Activated T-cell treated with anti-CD3 and anti-CD28 coated beads, Interleukin-2, amount 50 U/mL, for 72 hours (primary cell): Measurements from ENCODE around the gene E2F3. TPM values are rescaled to one million over a fixed set of nuclear protein-coding genes. Genes with fewer than 3 reads are reported as not detected.
"Not testable (repeated sequence)": the region's sequence is repeated elsewhere in the genome, so short reads cannot be mapped to it uniquely, and the experiment has no call there.

Source experiments
- ATAC-seq, 2 donors: fragments of 150-1000 bp; cut with Tn5 transposase; replicated peaks in 1 of 2; 2 replicates each; pipeline ENCODE4 v1.10.0; 2021; ENCODE audit warnings: moderate library complexity in 2 of 2, mild to moderate bottlenecking in 1 of 2
- DNase-seq, 2 donors: peaks; one replicate each; pipeline ENCODE4 v3.0.0; 2021 to 2022; ENCODE audit warnings: mixed read lengths in 1 of 2
- H3K27ac Mint-ChIP-seq: one replicate; pipeline ENCODE4 v1.8.0; 2022; ENCODE audit warnings: mild to moderate bottlenecking, moderate library complexity, mixed read lengths
- H3K27me3 Mint-ChIP-seq: one replicate; pipeline ENCODE4 v1.8.0; 2022; ENCODE audit warnings: low read depth, mixed read lengths
- H3K36me3 Mint-ChIP-seq, 2 donors: one replicate each; pipeline ENCODE4 v1.8.0; 2022; ENCODE audit warnings: mixed read lengths in 2 of 2, mild to moderate bottlenecking in 1 of 2; ENCODE audit not compliant: insufficient read depth in 2 of 2
- H3K4me1 Mint-ChIP-seq: one replicate; pipeline ENCODE4 v1.8.0; 2022; ENCODE audit warnings: low read depth, mixed read lengths
- H3K4me3 Mint-ChIP-seq, 2 donors: one replicate each; pipeline ENCODE4 v1.8.0; 2022; ENCODE audit warnings: mild to moderate bottlenecking in 2 of 2, mixed read lengths in 2 of 2, moderate library complexity in 2 of 2
- H3K9me3 Mint-ChIP-seq, 2 donors: one replicate each; pipeline ENCODE4 v1.8.0; 2022; ENCODE audit warnings: mixed read lengths in 2 of 2
- total RNA-seq, 2 donors: library from RNA; stranded (reverse); gene quantifications; one replicate each; pipeline ENCODE4 v1.2.3, GENCODE V29; 2022

The E2F3 gene
- total RNA-seq, 2 donors from 2014 or later: 17.5 to 18.0 TPM

- DNase-seq (no peak), ATAC-seq (peak in 1 of 2 donors; percentile 42)
- Mint-ChIP-seq H3K4me1 (peaks cover 20% of the 10 kb centered on the region), H3K9me3 (no peaks in the 10 kb centered on the region), H3K36me3 (peaks cover 6 to 21% of the 10 kb centered on the region in 2 donors), H3K27me3 (no peaks in the 10 kb centered on the region), H3K4me3 (no peak overlapping the region), H3K27ac (peak overlapping the region; percentile 9)
Measured at GRCh38 chr6:20444786-20445271, 43.1 kb downstream of the E2F3 start.

- Mint-ChIP-seq H3K4me3 (no peak overlapping the region), H3K9me3 (no peaks in the 10 kb centered on the region), H3K27me3 (no peaks in the 10 kb centered on the region), H3K4me1 (peaks cover 20% of the 10 kb centered on the region), H3K36me3 (peaks cover 5 to 17% of the 10 kb centered on the region in 2 donors), H3K27ac (no peak overlapping the region)
- DNase-seq (no peak), ATAC-seq (no peak)
Measured at GRCh38 chr6:20447157-20447556, 45.5 kb downstream of the E2F3 start.

- peaks cover 5 to 14% of the 10 kb centered on the region in 2 donors for H3K36me3 Mint-ChIP-seq
- no peaks in the 10 kb centered on the region for H3K27me3 Mint-ChIP-seq
- H3K27ac Mint-ChIP-seq: no peak overlapping the region
- no peaks in the 10 kb centered on the region for H3K9me3 Mint-ChIP-seq
- H3K4me3 Mint-ChIP-seq: no peak overlapping the region
- DNase-seq (no peak), ATAC-seq (no peak)
- peaks cover 21% of the 10 kb centered on the region for H3K4me1 Mint-ChIP-seq
Measured at GRCh38 chr6:20447581-20448132, 46.0 kb downstream of the E2F3 start.

GRCh38 chr6:20448828-20449227 is 47.1 kb downstream of the E2F3 start:
- DNase-seq: no peak
- H3K27me3 Mint-ChIP-seq: no peaks in the 10 kb centered on the region
- no peak overlapping the region for H3K4me3 Mint-ChIP-seq
- peaks cover 5 to 18% of the 10 kb centered on the region in 2 donors for H3K36me3 Mint-ChIP-seq
- H3K27ac Mint-ChIP-seq: no peak overlapping the region
- no peak for ATAC-seq
- peaks cover 32% of the 10 kb centered on the region for H3K4me1 Mint-ChIP-seq
- no peaks in the 10 kb centered on the region for H3K9me3 Mint-ChIP-seq

GRCh38 chr6:20454204-20454824 is 52.6 kb downstream of the E2F3 start:
- ATAC-seq (no peak), DNase-seq (no peak)
- H3K4me3 Mint-ChIP-seq: no peak overlapping the region
- H3K27ac Mint-ChIP-seq: peak overlapping the region; percentile 27
- no peaks in the 10 kb centered on the region for H3K9me3 Mint-ChIP-seq
- peaks cover 25% of the 10 kb centered on the region for H3K4me1 Mint-ChIP-seq
- H3K27me3 Mint-ChIP-seq: no peaks in the 10 kb centered on the region
- H3K36me3 Mint-ChIP-seq: peaks cover 5 to 19% of the 10 kb centered on the region in 2 donors

GRCh38 chr6:20455251-20455940 is 53.7 kb downstream of the E2F3 start:
- Mint-ChIP-seq H3K4me3 (no peak overlapping the region), H3K27ac (no peak overlapping the region), H3K9me3 (no peaks in the 10 kb centered on the region), H3K27me3 (no peaks in the 10 kb centered on the region), H3K4me1 (peaks cover 25% of the 10 kb centered on the region), H3K36me3 (peaks cover 2 to 18% of the 10 kb centered on the region in 2 donors)
- ATAC-seq (no peak), DNase-seq (no peak)

GRCh38 chr6:20458027-20458894 is 56.6 kb downstream of the E2F3 start:
- Mint-ChIP-seq H3K9me3 (no peaks in the 10 kb centered on the region), H3K4me1 (peaks cover 20% of the 10 kb centered on the region), H3K36me3 (peaks cover 0 to 15% of the 10 kb centered on the region in 2 donors), H3K27ac (no peak overlapping the region), H3K27me3 (no peaks in the 10 kb centered on the region), H3K4me3 (no peak overlapping the region)
- no peak for DNase-seq
- no peak for ATAC-seq

GRCh38 chr6:20459682-20460081 is 58.0 kb downstream of the E2F3 start:
- no peak overlapping the region for H3K4me3 Mint-ChIP-seq
- H3K9me3 Mint-ChIP-seq: no peaks in the 10 kb centered on the region
- H3K4me1 Mint-ChIP-seq: peaks cover 18% of the 10 kb centered on the region
- peaks cover 0 to 20% of the 10 kb centered on the region in 2 donors for H3K36me3 Mint-ChIP-seq
- DNase-seq (no peak), ATAC-seq (no peak)
- no peak overlapping the region for H3K27ac Mint-ChIP-seq
- no peaks in the 10 kb centered on the region for H3K27me3 Mint-ChIP-seq

GRCh38 chr6:20461576-20461975 is 59.9 kb downstream of the E2F3 start:
- Mint-ChIP-seq H3K27ac (no peak overlapping the region), H3K27me3 (no peaks in the 10 kb centered on the region), H3K4me3 (no peak overlapping the region), H3K36me3 (peaks cover 0 to 29% of the 10 kb centered on the region in 2 donors), H3K4me1 (peaks cover 10% of the 10 kb centered on the region), H3K9me3 (no peaks in the 10 kb centered on the region)
- ATAC-seq: no peak
- no peak for DNase-seq

GRCh38 chr6:20463396-20463795 is 61.7 kb downstream of the E2F3 start:
- Mint-ChIP-seq H3K4me1 (peaks cover 27% of the 10 kb centered on the region), H3K36me3 (peaks cover 2 to 25% of the 10 kb centered on the region in 2 donors), H3K27ac (no peak overlapping the region), H3K9me3 (no peaks in the 10 kb centered on the region), H3K4me3 (no peak overlapping the region), H3K27me3 (no peaks in the 10 kb centered on the region)
- DNase-seq (no peak), ATAC-seq (no peak)

- peaks cover 2 to 24% of the 10 kb centered on the region in 2 donors for H3K36me3 Mint-ChIP-seq
- DNase-seq (no peak), ATAC-seq (no peak)
- peaks cover 27% of the 10 kb centered on the region for H3K4me1 Mint-ChIP-seq
- H3K9me3 Mint-ChIP-seq: no peaks in the 10 kb centered on the region
- no peak overlapping the region for H3K27ac Mint-ChIP-seq
- no peaks in the 10 kb centered on the region for H3K27me3 Mint-ChIP-seq
- H3K4me3 Mint-ChIP-seq: no peak overlapping the region
Measured at GRCh38 chr6:20464041-20464440, 62.4 kb downstream of the E2F3 start.

- H3K36me3 Mint-ChIP-seq: peaks cover 2 to 23% of the 10 kb centered on the region in 2 donors
- H3K9me3 Mint-ChIP-seq: no peaks in the 10 kb centered on the region
- H3K27me3 Mint-ChIP-seq: no peaks in the 10 kb centered on the region
- no peak overlapping the region for H3K4me3 Mint-ChIP-seq
- DNase-seq (no peak), ATAC-seq (no peak)
- no peak overlapping the region for H3K27ac Mint-ChIP-seq
- peaks cover 27% of the 10 kb centered on the region for H3K4me1 Mint-ChIP-seq
Measured at GRCh38 chr6:20464847-20465246, 63.2 kb downstream of the E2F3 start.

GRCh38 chr6:20465616-20466015 is 63.9 kb downstream of the E2F3 start:
- peaks cover 27% of the 10 kb centered on the region for H3K4me1 Mint-ChIP-seq

More at GRCh38 chr6:20465616-20466015, 63.9 kb downstream of the E2F3 start:
- ATAC-seq, H3K9me3 Mint-ChIP-seq, DNase-seq, H3K4me3 Mint-ChIP-seq, H3K27ac Mint-ChIP-seq, H3K27me3 Mint-ChIP-seq: not testable (repeated sequence)
- H3K36me3 Mint-ChIP-seq: peaks cover 2 to 21% of the 10 kb centered on the region in 2 donors
